HG02970 (cell line): ENCODE results near the gene PRRT3.

Source experiments
- ATAC-seq: cut with Tn5 transposase; IDR thresholded peaks from one replicate; pipeline ENCODE4 v1.9.1; 2021; ENCODE audit warnings: mild to moderate bottlenecking, moderate library complexity, moderate number of reproducible peaks; ENCODE audit not compliant: unreplicated experiment, low FRiP score

Gene PRRT3

DNA sequence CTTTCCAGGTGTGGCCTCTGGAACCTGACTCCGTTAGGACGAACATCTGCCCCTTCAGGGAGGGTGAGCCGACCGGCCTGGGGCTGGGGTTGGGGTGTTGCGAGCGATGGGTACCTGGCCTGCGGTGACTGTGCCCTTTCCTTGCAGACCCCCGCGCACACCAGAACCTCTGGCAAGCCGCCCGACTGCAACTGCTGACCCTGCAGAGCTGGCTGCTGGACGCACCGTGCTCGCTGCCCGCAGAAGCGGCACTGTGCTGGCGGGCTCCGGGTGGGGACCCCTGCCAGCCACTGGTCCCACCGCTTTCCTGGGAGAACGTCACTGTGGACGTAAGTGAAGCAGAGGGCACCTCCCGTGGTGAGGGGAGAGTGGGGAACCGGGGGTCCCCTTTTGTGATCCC, 24.1 kb downstream of the PRRT3 start:
- ATAC-seq: no peak

DNA sequence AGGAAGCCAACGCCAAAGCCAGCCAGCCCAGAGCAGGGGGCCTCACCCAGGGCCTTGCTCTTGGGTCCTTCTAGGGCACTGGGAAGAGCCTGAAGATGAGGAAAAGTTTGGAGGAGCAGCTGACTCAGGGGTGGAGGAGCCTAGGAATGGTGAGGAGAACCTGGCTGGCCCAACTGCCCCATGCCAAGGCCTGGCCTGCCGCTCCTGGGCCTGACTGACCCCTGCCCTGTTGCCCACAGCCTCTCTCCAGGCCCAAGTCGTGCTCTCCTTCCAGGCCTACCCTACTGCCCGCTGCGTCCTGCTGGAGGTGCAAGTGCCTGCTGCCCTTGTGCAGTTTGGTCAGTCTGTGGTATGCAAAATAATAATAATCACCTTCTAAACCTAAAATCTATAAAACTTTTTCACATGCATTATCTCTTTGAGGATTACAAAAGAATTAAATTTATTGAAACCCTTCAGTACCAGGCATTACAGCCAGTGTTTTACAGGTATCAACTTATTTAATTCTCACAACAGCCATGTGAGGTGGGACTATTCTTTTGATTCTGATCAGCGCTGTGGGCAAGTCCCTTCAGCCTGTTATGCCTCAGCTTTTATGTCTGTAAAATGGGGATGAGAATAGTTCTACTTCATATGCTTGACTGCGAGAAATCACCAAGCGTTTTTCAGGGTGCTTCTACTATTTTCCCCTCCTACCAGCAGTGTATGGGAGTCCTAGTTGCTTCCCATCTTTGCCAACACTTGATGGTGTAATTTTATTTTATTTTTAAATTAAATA, 33.8 kb downstream of the PRRT3 start:
- ATAC-seq: no peak

DNA sequence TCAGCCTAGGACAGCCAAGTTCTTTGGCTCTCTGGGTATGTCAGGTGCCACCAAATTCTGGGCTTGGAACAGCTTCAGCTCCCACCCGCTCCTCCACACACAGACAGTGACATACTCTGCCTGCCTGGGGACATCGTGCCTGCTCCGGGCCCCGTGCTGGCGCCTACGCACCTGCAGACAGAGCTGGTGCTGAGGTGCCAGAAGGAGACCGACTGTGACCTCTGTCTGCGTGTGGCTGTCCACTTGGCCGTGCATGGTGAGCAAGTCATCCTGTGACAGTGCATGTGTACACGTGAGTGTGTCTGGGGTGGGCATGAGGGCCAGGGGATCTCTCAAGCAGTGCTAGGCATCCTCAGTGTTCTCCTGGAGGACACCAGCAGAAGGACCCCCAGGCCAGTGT, 34.4 kb downstream of the PRRT3 start:
- ATAC-seq: no peak

DNA sequence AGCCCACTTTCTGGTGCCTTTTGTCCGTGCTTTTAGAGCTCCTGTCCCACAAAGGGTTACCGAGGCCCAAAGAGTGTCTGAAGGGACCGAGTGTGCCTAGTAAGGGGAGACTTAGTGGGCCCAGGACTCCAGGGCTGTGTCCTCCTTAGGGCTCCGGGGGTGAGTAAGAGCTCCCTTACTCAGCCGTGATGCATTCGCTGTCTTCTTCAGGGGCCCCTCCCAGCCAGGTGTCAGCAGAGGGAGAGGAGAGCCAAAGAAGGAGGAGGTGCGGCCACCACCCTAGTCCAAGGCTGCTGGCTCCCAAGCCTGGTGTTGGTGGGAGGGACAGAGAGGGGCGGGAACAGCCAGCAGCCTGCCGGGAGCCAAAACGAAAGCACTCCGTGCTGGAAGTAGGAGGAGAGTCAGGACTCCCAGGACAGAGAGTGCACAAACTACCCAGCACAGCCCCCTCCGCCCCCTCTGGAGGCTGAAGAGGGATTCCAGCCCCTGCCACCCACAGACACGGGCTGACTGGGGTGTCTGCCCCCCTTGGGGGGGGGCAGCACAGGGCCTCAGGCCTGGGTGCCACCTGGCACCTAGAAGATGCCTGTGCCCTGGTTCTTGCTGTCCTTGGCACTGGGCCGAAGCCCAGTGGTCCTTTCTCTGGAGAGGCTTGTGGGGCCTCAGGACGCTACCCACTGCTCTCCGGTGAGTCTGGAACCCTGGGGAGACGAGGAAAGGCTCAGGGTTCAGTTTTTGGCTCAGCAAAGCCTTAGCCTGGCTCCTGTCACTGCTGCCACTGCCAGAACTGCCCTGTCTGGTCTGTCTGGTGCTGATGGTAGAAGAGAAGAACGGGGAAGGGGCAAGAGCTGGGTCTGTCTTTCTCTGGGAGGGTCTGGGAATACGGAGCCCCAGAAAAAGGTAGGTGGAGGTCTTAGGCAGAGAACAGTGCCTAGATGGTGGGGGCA, 35.2 kb downstream of the PRRT3 start, which contains the start of gene IL17RC:
TSS of gene IL17RC (plus strand) at position 365 of the 947 bp plus-strand sequence. CDS start at position 583, 218 bp downstream.
- ATAC-seq: no peak

DNA sequence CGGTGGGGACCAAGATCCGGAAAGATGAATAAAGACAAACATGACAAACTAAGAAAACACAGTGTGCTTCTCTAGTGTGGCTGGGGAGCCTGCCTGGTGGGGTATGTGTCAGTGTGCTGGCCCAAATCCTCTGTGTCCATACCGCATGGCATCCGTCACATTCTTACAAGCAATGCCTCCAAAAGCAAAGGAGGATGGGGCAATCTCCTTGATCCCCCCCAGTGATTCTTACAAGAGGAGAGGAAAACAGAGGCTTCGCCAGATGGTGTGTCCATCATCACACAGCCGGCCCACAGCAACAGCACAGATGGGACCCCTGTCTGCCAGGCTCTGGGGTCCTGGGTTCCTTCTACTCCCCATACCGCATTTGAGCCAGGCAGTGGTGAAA, 35.9 kb downstream of the PRRT3 start:
- ATAC-seq: no peak

DNA sequence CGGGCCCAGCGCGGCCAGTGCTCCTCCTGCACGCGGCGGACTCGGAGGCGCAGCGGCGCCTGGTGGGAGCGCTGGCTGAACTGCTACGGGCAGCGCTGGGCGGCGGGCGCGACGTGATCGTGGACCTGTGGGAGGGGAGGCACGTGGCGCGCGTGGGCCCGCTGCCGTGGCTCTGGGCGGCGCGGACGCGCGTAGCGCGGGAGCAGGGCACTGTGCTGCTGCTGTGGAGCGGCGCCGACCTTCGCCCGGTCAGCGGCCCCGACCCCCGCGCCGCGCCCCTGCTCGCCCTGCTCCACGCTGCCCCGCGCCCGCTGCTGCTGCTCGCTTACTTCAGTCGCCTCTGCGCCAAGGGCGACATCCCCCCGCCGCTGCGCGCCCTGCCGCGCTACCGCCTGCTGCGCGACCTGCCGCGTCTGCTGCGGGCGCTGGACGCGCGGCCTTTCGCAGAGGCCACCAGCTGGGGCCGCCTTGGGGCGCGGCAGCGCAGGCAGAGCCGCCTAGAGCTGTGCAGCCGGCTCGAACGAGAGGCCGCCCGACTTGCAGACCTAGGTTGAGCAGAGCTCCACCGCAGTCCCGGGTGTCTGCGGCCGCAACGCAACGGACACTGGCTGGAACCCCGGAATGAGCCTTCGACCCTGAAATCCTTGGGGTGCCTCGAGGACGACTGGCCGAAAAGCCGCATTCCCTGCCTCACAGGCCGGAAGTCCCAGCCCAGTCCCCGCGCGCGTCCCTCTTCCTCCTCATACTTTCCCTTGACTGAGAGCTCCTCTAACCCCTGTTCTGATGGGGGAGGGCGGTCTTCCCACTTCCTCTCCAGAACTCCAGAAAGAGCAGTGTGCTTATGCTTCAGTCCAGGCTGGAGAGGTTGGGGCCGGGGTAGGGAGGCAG, 36.7 kb downstream of the PRRT3 start:
- ATAC-seq: no peak

DNA sequence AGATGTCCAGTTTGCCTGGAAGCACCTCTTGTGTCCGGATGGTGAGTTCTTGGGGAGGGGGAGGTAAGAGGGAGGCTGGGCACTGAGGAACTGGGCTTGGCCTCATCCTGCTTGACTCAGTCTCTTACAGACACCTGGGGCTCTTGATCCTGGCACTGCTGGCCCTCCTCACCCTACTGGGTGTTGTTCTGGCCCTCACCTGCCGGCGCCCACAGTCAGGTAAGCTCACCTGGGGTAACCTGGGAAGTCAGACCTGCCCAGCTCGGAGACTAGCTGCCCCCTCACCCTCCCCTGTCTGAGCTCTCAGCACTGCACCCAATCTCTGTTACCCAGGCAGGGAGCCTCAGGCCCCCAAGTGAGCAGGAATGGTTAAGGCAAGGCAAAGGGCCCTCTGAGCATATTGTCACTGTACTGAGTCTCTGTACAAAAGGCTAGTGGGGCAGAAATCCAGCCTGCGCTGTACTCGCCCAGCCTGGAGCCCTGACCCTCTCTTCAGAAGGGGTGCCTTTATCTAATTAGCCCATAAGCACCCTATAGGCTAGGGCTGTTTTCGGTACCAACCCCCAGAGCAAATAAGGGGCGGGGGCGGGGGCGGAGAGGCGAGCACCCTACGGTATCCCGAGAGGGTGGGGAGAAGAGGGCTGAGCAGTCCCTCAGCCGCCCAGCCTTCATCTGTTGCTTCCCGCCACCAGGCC, 37.5 kb downstream of the PRRT3 start:
- no peak for ATAC-seq

DNA sequence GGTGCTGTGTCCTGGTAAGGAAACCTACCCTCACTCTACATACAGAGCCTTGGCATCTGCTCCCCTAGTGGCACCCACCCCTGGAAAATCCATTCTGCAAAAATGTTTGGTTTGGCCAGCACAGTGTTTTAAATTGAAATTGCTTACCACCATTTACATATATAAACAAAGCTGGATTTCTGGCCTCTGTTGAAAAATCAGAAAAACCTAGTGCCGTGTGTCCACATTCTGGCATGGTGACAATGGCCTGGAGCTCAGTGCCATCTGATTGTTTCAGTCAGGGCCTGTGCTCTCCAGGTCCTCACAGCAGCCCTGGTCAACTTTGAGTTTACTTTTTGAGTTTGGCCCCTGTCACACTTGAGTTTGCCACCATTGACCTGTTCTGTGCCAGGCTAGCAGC, 38.2 kb downstream of the PRRT3 start:
- no peak for ATAC-seq

DNA sequence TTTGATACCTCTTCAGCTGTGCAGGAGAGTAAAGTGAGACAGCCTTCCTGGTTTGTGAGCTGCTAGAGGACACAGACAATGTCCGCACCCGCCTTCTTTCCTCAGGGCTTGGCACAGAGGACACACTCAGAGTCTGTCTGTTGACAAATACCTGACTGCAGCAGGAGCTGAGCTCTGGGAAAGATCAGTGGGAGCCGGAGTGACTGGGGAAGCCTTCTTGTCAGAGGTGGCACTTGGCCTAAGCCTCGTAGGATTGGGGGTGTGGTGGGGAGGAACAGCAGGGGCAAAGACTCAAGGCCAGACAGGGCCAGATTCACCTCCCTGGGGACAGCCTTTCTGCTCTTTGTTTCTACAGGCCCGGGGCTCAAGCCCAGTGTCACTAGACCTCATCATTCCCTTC, 38.6 kb downstream of the PRRT3 start:
- no peak for ATAC-seq

DNA sequence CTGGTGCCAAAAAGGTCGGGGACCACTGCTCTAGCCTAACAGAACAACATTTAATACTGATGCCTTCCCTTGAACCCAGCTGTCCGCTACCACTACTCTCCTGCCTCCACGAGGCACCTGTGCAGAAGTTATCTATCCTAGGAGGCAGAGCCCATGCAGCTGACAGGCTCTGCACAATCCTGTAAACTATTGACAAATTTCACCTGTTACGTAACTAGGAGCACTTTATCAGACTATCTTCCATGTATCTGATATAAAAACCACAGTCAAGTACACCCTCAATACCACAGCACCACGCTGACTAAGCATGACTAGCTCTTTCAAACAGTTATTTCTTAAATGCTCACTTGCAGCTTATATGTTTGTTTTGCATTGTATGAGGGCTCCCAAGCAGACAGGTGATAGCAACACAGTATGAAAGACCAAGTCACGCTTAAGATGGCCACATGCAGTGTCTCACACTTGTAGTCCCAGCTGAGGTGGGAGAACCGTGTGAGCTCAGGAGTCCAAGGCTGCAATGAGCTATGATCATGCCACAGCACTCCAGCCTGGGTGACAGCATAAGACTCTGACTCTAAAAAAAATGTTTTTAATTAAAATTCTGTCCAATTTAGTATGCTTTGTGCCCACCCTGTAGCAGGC, 39.8 kb downstream of the PRRT3 start:
- ATAC-seq: no peak

DNA sequence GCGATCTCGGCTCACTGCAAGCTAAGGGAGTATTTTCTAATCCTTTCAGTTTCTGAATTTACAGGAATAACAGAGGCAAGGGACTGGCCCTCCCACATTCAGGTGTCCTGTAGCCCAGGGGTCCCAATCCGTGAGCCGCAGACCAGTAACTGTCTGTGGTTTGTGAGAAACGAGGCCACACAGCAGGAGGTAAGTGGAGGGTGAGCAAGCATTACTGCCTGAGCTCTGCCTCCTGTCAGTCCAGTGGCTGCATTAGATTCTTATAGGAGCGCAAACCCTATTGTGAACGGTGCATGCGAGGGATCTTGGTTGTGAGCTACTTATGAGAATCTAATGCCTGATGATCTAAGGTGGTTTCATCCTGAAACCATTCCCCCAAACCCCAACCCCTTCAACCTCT, 40.3 kb downstream of the PRRT3 start:
- no peak for ATAC-seq

DNA sequence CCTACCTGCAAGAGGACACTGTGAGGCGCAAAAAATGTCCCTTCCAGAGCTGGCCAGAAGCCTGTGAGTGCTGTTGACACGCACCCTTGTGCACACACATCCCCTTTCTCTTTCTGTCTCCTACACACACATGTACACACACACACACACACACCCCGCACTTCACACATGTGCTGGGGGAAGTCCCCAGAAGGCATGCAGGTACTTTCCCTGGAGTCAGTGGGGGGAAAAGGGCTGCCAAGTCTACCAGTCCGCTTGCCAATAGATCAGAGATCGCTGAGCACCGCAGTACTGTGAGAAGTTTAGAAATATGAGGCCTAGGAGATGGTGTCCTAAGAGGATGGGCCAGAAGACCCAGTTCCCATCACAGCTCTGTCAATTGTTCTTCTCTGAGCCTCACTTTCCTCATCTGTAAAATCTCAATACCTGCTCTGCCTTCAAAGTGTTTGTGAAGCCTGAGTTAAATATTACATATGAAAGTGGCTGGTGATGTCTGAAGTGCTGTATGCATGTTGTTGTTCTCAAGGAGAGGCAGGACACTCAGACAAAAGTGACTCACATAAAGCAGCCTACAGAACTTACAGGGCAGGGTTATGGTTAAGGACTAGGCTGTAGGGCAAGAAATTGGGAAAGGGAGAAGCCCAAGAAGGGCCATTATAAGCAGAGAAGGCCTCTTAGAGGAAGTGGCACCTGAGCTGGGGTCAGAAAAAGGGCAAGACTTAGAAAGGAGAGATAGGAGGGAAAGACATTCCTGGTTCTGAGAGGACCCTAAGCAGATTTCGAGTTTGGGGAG, 42.8 kb downstream of the PRRT3 start:
- no peak for ATAC-seq

DNA sequence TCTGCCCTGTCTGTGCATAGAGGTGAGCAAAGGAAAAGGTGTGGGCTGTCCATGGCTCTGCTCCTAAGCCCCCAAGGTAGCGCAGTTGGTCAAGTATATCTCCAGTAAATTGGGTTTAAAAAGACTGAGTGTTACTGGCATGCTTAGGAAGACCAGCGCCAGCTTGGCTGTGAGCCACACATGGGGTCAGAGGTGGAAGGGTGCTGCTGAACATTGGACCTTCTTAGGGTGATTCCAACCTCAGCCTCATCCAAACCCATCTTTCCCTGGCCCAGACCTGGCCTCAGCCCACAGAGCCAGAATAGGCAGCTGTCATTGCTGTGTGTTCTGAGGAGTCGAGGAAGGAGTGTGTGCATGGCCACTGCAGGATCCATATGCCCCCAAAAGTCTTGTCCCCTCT, 43.9 kb downstream of the PRRT3 start:
- no peak for ATAC-seq

DNA sequence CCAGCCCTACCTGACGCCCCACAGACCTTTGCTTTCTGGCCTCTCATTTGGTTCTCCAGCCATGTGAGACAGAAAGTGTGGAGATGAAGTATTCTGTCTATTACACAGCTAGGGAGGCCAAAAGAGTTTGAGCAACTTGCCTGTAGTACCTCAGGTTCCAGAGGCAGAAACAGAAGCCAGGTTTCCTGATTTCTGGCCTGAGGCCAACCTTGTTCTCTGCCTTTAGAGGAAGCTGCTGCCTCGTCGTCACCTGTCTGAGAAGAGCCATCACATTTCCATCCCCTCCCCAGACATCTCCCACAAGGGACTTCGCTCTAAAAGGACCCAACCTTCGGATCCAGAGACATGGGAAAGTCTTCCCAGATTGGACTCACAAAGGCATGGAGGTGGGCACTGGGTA, 45.7 kb downstream of the PRRT3 start:
- no peak for ATAC-seq

DNA sequence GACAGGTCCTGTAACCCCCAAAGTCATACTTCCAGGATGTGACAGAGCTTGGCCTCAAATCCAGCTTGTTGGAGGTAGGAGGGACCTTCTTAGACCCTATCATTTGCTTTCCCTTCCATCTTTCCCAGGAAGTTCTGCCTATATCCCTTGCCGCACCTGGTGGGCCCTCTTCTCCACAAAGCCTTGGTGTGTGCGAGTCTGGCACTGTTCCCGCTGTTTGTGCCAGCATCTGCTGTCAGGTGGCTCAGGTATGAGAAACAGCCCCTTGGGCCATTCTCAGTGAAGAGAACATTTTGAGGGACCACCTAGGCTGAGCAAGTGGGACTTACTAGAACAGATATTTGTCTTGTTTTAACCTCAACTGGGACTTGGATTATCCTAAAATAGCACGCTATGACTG, 48.3 kb downstream of the PRRT3 start:
- ATAC-seq: no peak

DNA sequence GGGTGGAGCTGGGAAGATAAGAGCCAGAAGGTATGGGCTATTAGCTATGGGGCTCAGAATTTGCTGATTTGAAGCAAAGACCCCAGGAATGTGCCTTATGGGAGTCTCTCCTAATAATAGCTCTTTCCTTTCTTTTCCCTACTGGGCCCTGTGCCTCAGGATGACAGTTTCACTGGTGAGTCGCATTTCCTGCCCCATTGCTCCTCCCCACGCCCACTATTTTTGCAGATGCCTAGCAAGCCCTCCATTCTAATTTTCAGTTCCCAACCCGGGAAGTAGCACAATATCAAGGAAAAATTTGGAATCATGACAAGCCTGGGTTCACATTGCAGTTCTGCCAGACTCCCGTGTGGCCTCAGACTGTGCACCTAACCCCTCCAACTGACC, 49.0 kb downstream of the PRRT3 start:
- ATAC-seq: no peak

DNA sequence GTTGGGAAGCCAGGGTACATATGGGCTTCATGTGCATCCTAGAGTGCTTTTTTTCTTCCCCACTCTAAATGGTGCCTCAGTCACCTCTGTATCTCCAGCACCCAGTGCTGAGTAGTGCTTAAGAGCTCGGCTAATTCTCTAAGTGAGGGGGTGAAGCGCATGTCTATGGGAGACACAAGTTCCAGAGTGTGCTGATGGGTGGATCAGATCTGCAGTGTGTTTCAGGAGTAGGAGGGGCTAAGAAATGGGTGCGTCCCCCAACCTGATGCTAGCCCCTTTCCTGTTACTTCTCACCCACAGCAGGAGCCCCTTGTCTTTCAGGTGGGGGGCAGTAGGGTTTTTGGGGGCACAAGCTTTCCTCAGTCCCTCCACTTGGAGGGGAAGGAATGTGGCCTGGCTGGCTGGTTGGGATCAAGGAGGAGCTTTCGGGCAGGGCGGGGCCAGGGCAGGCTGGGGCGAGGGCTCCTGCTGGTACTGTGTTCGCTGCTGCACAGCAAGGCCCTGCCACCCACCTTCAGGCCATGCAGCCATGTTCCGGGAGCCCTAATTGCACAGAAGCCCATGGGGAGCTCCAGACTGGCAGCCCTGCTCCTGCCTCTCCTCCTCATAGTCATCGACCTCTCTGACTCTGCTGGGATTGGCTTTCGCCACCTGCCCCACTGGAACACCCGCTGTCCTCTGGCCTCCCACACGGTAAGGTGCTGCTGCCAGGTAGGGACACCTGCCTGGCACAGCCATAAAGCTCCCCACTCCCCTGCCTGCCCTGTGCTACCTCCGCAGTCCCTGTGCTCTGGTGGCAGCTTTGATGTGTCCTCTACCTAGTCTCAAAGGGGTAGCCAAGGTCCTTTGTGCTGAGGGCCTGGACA, 49.6 kb downstream of the PRRT3 start, which contains the start of gene IL17RE:
TSS of gene IL17RE (plus strand) at position 477 of the 866 bp plus-strand sequence. CDS start at position 562, 85 bp downstream.
- ATAC-seq: no peak

DNA sequence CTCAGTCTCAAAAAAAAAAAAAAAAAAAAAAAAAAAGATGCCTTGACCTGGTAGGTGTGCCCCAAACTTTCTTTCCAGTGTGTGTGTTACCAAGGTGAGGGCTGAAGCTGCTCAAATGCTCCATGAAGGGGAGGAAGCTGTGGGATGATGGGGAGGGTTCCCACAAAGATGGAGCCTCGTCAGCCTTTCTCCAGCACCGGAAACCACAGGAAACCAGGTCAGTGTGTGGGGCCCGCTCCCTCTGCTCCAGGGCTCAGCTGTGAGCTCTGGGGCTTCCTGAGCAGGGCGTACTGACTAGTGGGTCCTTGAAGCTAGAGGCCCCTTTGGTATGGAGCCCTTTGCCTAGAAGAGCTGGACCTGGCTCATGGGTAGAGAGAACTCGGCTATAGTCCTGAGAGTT, 50.2 kb downstream of the PRRT3 start:
- no peak for ATAC-seq
